HG03060 (cell line): ENCODE data around the gene BEND3.
"Not testable (repeated sequence)": the region's sequence is repeated elsewhere in the genome, so short reads cannot be mapped to it uniquely, and the experiment has no call there.

Experiments used
- ATAC-seq: cut with Tn5 transposase; IDR thresholded peaks from one replicate; pipeline ENCODE4 v1.9.1; 2021; ENCODE audit warnings: low read depth, moderate number of reproducible peaks; ENCODE audit not compliant: unreplicated experiment

BEND3 gene

DNA sequence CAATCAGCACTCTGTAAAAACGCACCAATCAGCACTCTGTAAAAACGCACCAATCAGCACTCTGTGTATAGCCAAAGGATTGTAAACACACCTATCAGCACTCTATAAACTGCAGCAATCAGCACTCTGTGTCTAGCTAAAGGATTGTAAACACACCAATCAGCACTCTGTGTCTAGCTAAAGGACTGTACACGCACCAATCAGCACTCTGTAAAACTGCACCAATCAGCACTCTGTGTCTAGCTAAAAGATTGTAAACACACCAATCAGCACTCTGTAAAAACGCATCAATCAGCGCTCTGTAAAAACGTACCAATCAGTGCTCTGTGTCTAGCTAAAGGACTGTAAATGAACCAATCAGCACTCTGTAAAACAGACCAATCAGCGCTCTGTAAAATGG lies 30.9 kb downstream of the BEND3 start:
- not testable (repeated sequence) for ATAC-seq

DNA sequence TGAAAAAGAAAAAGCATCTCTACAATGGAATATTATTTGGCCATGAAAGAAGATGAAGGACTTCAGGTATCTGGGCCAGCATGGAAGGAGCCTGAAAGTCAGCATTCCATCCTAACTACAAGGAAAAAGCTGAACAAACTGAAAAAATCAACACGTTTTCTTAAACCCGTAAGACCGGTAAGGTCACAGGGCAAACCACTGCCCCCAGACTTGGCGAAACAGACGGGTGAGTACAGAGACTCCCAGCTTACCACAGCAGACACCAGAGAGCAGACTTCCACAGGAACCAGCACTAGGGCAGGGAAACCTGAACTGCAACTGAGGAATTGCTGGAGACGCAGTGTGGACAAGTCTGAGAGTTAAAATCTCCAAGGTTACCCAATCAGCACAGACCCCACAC lies 31.4 kb downstream of the BEND3 start:
- no peak for ATAC-seq

DNA sequence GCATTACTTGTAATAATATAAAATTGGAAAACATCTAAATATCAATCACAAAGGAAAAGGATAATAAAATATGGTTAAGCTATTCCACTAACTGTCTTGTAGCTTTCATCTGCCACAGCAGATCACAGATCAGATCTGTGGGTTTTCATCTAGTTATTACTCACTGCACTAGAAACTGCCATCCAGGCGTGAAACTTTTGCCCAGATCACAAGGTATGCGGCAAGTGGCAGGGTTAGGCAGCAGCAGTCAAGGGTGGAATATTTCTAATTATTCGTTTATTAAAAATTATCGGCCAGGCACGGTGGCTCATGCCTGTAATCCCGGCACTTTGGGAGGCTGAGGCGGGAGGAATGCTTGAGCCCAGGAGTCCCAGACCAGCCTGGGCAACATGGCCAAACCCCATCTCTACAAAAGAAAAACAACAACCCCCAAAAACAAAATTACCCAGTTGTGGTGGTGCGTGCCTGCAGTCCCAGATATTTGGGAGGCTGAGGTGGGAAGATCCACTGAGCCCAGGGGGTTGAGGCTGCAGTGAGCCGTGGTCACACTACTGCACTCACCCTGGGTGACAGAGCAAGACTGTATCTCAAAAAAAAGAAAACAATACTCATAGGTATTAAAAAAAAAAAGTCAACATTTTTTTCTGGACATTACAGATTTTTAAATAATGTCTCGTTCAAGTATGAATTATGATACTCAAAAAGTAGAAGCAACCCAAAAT lies 32.1 kb downstream of the BEND3 start:
- ATAC-seq = peak; percentile 79

DNA sequence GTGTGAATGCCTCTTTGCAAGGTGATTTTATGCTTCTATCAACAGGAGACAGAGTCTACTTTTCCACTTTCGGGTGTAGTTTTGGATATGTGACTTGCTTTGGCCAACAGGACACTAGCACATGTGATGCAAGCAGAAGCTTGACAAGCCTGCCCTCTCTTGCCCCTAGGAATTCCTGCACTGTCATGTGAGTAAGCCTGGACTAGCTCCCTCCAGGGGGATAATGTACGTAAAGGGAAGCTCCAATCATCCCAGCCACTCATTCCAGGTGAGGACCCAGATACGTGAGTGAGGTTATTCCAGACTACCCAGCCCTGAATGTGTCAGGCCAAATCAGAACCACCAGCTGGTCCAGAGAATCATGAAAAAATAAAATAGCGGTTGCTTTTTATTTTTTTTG lies 33.3 kb downstream of the BEND3 start:
- no peak for ATAC-seq

DNA sequence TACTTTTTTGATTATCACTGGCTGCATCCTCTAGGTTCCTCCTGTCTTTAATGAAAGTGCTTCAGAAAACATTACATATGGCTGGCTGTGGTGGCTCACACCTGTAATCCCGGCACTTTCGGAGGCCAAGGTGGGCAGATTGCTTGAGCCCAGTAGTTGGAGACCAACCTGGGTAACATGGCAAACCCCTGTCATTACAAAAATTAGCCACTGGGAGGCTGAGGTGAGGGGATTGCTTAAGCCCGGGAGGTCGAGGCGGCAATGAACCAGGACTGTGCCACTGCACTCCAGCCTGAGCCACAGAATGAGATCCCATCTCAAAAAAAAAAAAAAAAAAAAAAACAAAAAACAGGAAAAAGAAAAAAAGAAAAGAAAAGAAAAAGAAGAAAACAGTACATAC lies 35.3 kb downstream of the BEND3 start:
- ATAC-seq = no peak

DNA sequence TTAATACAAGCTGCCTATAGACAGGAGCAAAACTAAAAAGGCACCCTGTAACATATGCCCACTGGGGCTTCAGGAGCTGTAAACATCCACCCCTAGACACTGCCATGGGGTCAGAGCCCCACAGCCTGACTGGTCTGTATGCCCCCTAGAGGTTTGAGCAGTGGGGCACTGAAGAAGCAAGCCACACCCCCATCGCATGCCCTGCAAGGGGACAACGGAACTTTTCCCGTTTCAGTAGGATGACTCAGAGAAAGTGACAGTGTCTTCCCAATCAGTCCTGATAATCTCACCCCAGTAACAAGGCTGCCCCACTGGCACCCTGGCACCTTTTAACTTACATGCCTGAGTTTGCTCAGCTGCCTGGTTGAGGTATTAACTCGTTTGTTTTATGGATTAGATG lies 35.9 kb downstream of the BEND3 start:
- no peak for ATAC-seq

DNA sequence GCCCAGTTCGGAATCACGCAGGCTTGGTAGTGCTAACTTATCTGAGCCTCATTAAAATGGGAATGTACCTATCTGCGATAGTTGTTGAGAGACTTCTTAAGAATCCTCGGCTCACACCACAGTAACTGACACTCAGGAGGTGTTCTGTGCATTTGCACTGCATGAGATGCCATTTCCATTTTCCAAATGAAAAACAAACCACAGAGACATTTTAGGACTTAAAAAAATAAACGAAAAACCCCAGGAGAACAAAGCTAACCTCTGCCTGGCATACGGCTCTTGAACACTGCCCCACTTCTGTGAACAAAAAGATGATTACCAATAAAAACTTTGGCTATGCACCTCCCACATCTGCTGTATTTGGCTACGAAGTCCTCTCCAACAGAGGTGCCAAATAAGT lies 37.6 kb downstream of the BEND3 start:
- no peak for ATAC-seq

DNA sequence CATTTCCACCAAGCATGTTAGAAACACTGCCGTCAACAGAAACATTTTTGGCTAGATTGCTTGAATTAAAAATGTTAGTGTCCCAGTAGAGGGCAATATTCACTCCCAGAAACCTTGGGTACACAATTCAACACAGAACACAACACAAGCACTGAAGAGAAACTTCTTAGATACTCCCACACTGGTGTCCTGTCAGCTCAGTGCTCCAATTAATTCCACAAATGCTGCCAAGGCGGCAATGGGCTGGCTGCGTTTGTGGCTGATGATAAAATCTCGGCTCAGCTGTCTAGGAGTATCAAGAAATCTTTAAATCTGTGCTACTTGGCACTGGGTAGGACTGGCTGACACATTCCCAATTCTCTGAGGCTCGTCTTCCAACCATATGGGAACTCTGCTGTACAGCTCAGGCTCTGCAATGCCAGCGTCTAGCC lies 39.3 kb downstream of the BEND3 start:
- ATAC-seq = no peak

DNA sequence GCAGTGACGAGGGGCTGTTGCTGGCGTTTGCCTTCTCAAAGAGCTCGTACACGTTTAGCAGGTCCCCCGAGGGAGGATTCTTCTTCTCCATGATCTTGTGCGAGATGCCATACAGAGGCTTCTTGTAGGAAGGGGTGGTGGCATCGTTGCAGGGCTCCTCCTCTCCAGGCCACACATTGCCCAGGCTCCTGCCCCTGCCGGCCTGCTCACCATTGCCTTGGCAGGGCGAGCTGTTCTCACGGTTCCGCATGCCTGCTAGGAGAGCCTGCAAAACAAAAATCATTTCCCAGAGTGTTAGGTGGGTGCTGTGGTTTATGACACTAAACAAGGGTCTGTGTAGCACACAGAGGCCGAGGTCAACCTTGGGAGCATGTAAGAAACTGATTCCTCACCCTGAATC lies 44.6 kb downstream of the BEND3 start:
- ATAC-seq = no peak

DNA sequence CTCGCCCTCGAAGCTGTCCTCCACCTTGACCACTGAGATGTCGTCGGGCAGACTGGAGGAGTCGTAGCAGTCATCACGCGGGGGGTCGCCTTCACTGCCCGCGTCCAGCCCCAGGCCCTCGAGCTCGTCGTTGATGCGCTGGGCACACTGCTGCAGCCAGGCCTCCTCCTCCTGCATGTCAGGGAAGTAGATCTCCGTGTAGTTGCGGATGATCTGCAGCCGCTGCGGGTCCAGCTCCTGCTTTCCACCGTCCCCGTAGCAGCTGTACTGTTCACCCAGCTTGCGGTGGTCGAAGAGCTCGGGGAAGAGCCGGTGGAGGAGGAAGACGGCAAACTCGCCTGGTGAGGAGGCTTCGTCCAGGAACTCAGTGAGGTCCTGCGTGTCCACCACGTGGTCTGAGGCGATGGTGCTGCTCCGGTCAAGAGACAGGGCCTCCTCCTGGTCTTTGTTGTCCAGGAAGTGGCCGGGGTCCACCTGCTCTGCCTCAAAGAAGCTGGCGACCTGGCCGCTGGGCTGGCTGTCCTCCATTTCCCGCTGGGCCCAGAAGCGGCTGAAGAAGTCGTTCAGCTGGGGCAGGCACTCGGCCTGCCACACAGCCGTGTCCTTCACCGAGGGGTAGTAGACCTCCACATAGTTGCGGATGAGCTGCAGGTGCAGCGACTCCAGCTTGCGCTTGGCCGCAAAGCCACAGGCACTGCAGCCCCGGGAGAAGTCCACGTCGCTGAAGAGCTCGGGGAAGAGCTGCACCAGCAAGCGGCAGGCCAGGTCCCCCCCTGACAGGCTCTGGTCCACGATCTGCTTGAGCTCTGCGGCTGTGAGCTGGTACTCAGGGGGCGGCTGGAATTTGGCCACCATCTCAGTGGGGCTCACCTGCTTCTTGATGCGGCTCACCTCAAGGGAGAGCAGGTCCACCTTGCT lies 45.4 kb downstream of the BEND3 start:
- ATAC-seq = no peak

DNA sequence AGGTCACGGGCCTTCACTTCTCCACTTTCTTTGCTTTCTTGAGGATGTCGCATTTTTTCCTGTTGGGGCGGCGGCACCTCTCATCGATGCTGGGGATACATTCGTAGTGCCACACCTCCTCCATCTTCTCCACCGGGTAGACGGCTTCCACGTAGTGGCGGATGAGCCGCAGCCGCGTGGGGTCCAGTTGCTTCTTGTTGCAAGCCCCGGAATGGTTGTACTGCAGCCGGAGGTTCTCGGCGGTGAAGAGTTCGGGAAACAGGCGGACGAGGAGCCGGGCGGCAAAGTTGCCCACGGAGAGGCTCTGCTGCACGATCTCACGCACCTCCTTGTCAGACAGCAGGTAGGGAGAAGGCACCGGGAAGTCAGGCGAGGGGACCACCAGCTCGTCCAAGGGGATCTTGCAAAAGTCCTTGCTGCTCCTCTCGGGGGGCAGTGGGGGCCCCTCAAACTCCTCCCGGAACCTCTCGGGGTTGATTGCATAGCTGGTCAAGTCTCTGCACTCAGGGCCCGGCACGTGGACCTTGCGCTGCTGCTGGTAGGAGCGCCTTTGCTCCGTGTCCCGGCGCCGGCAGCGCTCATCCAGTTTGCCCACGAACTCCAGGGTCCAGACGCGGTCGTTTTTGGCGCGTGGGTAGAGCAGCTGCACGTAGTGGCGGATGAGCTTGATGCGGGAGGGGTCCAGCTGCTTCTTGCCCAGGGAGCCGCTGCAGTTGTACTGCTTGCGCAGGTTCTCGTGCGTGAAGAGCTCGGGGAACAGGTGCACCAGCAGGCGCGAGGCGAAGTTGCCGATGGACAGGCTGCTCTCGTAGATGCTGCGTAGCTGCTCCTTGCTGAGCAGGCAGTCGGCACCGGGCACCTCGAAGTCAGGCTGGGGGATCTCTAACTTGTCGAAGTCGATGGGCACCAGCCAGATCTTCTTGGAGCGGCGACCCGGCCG lies 46.4 kb downstream of the BEND3 start:
- ATAC-seq = no peak

DNA sequence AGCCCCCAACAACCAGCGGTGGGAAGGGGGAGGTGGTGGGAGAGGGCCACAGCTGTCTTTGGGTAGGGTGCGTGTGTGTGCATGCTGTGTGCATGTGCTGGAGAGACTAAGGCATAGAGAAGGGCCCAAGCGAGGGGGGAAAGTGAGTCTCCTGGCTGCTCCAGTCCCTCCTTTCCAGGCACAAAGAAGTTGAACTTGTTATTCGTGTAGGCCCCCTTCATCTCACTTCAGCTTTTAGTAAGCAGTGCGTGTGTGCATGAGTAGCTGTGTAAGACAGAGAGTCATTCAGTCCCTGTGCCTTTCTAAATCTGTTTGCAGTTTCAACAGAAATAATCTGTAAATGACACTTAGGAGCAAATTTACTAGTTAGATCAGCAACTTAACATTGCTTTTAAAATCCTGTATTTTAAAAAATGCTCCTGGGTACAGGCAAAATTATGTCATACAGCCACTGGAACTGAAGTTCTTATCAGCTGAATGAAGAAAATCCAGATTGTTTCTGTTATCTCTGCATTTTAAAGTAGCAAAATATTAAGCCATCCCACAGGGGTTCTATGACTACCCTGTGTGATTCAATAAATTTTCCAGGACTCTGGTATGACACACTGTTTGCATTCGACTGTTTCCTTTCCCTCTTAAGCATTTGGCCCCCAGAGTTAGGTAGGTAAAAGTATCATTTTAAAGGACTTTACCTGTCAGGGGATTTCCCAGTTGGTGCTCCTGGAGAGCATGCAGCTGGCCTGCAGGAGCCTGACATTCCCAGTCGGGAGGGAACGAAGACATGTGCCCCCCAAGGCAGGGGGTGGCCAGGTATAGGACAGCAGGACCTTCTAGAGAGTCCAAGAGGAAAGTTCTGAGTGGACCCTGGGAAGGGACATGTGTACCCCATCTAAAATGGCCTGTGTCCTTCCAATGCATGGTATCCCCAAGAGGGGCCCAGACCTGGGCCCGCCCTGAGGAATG lies 48.3 kb downstream of the BEND3 start:
- no peak for ATAC-seq

DNA sequence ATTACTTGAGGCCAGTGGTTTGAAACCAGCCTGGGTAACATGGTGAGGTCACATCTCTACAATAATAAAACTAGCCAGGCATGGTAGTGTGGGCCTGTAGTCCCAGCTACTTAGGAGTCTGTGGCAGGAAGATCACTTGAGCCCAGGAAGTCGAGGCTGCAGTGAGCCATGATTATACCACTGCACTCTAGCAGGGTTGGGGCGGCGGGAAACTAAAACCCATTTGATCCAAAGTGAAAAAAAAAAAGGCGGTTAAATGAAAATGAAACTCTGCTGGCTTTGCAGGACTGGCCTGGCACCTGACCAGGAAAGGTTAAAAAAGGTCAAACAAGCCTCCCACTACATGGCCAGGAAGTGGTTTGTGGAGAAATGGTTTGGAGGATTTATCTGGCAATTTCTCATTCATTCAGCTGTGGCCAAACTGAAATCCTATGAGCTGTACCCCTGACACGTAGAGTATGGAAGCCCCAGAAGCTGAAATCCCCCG lies 50.7 kb downstream of the BEND3 start:
- no peak for ATAC-seq

DNA sequence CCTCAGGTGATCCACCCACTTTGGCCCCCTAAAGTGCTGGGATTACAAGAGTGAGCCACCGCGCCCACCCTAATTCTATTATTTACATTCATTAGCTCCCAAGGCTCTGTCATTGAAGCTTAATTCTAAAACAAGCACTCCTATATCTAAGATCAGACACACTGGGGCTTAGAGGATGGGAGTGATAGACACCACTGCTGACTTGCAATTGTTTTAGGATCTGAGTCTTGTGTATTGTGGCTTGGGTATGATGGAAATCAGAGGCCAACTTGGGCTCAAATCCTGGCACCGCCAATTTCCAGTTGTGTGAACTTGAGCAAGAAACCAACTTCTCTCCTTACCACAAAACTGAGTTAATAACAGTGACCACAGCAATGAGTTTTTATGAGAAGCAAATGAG lies 52.6 kb downstream of the BEND3 start:
- no peak for ATAC-seq

DNA sequence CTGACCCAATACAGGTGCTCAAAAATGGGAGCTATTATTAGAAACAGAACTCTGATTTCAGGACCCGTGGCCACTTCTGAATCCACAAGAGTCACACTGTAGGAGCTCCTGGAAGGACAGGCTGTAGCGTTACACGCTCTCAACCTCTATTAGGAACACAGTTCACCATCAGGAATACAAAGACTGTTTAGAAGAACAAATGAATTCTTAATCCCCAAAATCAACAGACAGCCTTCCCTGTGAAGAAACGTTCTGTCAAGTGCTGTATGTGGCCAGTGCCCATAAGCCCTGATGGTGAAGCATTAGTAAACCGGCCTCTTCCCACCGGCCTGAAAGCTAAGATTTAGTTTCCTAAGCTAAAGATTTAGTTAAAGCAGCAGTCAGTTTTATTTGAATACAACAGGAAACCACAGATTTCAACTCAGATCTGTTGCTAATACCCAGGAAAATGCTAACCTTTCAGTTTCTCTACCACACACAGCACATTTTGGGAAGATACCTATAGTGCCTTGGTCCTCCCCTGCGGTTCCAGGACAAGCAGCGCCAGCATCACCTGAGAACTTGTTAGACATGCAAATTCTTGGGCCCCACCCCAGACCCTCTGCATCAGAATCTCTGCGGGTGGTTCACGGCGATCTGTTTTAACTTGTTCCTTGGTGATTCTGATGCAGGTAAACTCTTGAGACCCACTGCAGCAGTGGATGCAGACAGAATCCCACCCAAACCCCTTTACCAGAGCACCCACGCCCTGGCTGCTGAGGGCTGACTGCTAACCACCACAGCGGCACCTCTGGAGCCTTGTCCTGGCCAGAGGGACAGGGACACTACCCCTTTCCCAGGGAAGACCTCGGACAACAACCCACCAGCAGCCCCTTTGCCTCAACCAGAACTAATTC lies 53.9 kb downstream of the BEND3 start:
- peak; percentile 54 for ATAC-seq

DNA sequence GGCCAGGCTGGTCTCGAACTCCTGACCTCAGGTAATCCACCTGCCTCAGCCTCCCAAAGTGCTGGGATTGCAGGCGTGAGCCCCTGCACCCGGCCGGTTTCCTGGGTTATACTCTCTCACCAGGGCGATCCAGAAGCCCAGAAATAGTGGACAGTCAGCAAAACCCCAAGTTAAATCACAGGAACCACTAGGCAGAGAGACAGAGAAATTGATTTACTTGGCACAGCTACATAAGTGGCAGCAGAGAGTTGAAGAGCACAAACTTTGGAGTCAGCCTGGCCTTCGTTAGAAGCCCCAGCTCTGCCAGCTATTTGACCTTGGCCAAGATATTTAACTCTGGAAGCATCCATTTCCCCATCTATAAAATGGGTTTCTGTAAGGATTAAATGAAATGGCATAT lies 54.6 kb downstream of the BEND3 start:
- no peak for ATAC-seq

DNA sequence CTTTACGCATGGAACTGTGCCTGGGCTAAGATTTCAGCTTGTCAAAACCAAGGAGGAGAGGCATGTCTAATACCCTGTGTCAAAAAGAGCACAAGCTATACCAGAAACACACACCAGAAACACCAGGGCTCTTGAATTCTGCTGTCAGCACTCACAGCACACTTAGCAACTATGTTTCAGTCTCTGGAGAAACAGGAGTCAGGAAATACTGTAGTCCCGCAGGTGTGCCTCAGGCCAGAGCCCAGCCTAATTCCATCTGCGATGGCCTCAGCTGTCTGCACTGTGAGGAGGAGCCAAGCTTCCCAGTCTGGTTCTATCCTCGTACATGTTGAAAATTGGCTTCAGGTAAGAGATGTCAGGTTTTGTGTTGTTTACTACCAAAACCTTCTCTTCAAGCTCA lies 55.7 kb downstream of the BEND3 start:
- no peak for ATAC-seq

DNA sequence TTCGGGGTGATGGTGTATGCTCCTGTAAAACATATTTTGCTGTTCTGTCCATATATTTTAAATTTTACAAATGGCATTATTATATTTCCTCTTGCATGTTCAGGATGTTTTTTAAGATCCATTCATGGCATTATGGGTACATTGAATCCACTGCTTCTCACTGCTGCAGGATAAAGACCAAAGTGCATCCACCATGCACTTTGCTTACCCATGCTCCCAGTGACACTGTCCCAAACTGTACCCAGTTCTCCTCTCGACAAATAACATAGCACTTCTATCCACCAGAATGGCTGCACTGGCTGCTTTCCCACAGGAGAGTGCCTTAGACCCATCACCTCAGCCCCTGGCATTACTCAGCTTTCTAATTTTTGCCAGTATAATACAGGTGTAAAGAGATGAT lies 57.6 kb downstream of the BEND3 start:
- ATAC-seq = no peak

DNA sequence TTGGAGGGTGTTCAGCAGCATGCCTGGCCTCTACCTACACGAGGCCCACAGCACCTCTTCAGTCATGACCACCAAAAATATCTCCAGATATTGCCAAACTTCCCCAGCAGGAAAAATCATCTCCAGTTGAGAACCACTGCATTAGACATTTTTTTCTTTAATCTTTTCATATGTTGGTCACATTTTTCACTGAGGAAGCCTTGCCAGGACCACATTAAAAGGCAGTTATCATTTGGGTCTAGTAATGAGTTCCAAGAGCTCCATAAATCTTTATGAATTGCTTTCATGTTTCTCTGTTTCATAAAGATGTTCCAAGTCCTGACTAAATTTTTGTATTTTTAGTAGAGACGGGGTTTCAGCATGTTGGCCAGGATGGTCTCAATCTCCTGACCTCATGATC lies 58.5 kb downstream of the BEND3 start:
- no peak for ATAC-seq
